Caco-2 (cell line): Measurements from ENCODE around the gene NPLOC4. TPM values are rescaled to one million over a fixed set of nuclear protein-coding genes. Genes with fewer than 3 reads are reported as not detected.
A peak's percentile ranks its signal among the peaks of the same experiment; 100 is the strongest.

Source experiments
- BruUV-seq: library from RNA; stranded (reverse); fragments of 400-500 nt; replicated peaks from 2 replicates; lab custom pipeline; 2021; lab: Mats Ljungman, UMichigan
- CTCF ChIA-PET: fragments of 300-600 bp; sonication (Branson Sonifier 250); formaldehyde crosslinking; loops from one replicate; lab custom pipeline; 2022; ENCODE audit warnings: antibody characterized with exemption; lab: Charles Lee
- POLR2A ChIA-PET: fragments of 300-600 bp; sonication (Branson Sonifier 250); formaldehyde crosslinking; loops from one replicate; lab custom pipeline; 2022; ENCODE audit warnings: antibody characterized with exemption; lab: Charles Lee
- DNase-seq, 2 experiments: peaks; one replicate each; pipeline versions ENCODE4 v3.0.0 to v3.0.0-alpha.2; 2020 to 2022
- H3K27me3 ChIP-seq: replicated peaks from 2 replicates; pipeline ENCODE4 v1.6.0; 2011; ENCODE audit warnings: low read length; ENCODE audit not compliant: control insufficient read depth, insufficient read depth
- H3K36me3 ChIP-seq: 2 replicates; pipeline ENCODE4 v1.5.1; 2011; ENCODE audit warnings: low read length; ENCODE audit not compliant: control insufficient read depth, insufficient read depth
- H3K4me1 ChIP-seq: fragments of 250-450 bp; sonication (Bioruptor Pico); 2 replicates; pipeline ENCODE4 v1.5.1; 2020; ENCODE audit warnings: mild to moderate bottlenecking
- H3K4me3 ChIP-seq: 2 replicates; pipeline ENCODE4 v1.5.1; 2011; ENCODE audit warnings: low read depth, mild to moderate bottlenecking, control low read depth, low read length
- H3K9me3 ChIP-seq: fragments of 250-450 bp; sonication (Bioruptor Pico); 2 replicates; pipeline ENCODE4 v1.5.1; 2020; ENCODE audit warnings: mild to moderate bottlenecking, moderate library complexity
- H3K27ac Mint-ChIP-seq: one replicate; pipeline ENCODE4 v1.8.0; 2022; ENCODE audit warnings: mixed read lengths; ENCODE audit not compliant: unreplicated experiment
- H3K27me3 Mint-ChIP-seq: one replicate; pipeline ENCODE4 v1.8.0; 2022; ENCODE audit warnings: mixed read lengths; ENCODE audit not compliant: insufficient read depth, unreplicated experiment
- H3K36me3 Mint-ChIP-seq: one replicate; pipeline ENCODE4 v1.8.0; 2022; ENCODE audit warnings: mild to moderate bottlenecking, mixed read lengths; ENCODE audit not compliant: insufficient read depth, unreplicated experiment
- H3K4me1 Mint-ChIP-seq: one replicate; pipeline ENCODE4 v1.8.0; 2022; ENCODE audit warnings: low read depth, mixed read lengths; ENCODE audit not compliant: unreplicated experiment
- H3K4me3 Mint-ChIP-seq: one replicate; pipeline ENCODE4 v1.8.0; 2022; ENCODE audit warnings: mild to moderate bottlenecking, moderate library complexity, mixed read lengths; ENCODE audit not compliant: unreplicated experiment
- H3K9me3 Mint-ChIP-seq: one replicate; pipeline ENCODE4 v1.8.0; 2022; ENCODE audit warnings: mixed read lengths; ENCODE audit not compliant: unreplicated experiment
- CTCF ChIP-seq, 2 experiments: fragments of 200-600 bp in 1 of 2; IDR thresholded peaks; 1 replicate in 1 of 2; 2 replicates in 1 of 2; pipeline versions ENCODE4 v1.5.1 to v1.8.0; 2011 to 2022; ENCODE audit warnings: antibody characterized with exemption in 1 of 2, control low read depth in 1 of 2, inconsistent platforms in 1 of 2, low read depth in 1 of 2, low read length in 1 of 2, mild to moderate bottlenecking in 1 of 2, moderate library complexity in 1 of 2; ENCODE audit not compliant: insufficient read depth in 1 of 2, severe bottlenecking in 1 of 2, unreplicated experiment in 1 of 2
- intact Hi-C: fragments of 100-400 bp; cut with micrococcal nuclease; formaldehyde crosslinking; loops from one replicate; pipeline ENCODE4 v1.10.0; 2022; ENCODE audit not compliant: unreplicated experiment
- total RNA-seq: library from RNA; stranded (reverse); gene quantifications from 2 replicates; pipeline ENCODE4 v1.2.3, GENCODE V29; 2022

Gene NPLOC4
- total RNA-seq, 1 experiment from 2014 or later, result 139 TPM

DNA sequence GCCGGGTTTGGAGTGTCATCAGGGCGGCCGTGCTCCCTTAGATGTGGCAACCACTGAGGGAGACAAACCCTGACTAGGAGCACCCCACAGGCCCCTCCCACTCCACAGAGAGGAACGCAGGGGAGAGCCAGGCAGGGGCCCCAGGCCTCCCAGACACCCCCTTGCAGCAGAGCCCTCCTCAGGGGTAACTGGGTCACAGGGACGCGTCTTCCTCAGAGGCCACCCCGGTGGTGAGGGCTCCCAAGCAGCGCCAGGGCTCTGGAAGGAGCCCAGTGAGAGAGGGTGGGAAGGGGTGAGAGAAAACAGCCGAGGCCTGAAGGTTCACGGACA, 97.4 kb downstream of the NPLOC4 start:
- Mint-ChIP-seq H3K27me3 (no peaks in the 10 kb centered on the region), H3K4me1 (no peaks in the 10 kb centered on the region), H3K4me3 (no peak overlapping the region), H3K9me3 (no peaks in the 10 kb centered on the region), H3K27ac (no peak overlapping the region), H3K36me3 (peaks cover 26% of the 10 kb centered on the region)
- BruUV-seq, result no TSS peak
- ChIA-PET CTCF (no interaction called here), POLR2A (no interaction called here)
- Histone ChIP-seq H3K27me3 (no peaks in the 10 kb centered on the region), H3K4me1 (peaks cover 3% of the 10 kb centered on the region; the same call in 1 of the 2 replicates), H3K4me3 (no peak overlapping the region), H3K9me3 (no peaks in the 10 kb centered on the region), H3K36me3 (no peaks in the 10 kb centered on the region; the same call in none of the 2 replicates)
- DNase-seq, result no peak
- intact Hi-C loops, result no loop called here
- no peak for TF ChIP-seq CTCF (IDR thresholded peaks at IDR 0.05; ENCODE audit: insufficient read depth in 1 of 2, low read depth in 1 of 2, low read length in 1 of 2, severe bottlenecking in 1 of 2, unreplicated experiment in 1 of 2)

DNA sequence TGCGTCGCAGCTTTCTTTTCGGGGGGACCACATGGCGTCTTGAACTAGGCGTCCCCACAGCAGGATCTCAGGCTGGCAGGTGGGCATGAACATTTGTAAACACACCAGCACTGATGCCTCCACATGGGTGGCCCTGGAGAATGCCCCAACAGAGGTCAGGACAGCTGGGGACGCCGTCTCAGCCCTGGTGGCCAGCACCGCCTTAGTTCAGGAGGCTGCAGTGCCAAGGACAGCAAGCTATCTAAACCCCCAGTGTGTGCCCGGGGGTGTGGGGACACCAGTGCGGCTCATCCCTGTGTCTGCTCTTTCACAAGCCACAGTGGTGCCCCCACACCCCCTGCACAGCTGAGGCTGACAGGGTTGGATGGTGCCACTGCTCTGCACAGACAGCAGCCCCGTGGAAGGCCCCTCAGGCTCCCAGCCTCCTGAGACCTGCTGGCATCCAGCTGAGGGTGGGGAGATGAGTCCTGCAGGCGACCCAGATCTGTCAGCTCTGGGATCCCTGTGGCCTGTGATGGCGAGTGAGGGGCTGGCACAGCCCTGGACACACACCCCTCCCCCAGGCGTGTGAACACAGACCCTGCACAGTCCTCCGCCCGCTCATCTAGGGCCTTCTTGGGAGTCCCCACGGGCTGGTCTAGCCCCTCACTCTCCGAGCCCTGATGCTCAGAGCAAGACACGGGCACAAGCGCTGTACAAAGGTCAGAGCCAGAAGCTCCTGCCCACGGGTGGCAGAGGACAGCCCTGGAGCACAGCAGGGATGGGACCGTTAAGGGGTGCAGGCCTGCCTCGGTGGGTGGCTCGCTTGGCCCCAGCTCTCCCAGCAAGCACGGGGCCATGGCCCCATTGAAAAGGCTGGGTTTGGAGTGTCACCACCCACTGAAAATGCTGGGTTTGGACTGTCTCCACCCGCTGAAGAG, 98.0 kb downstream of the NPLOC4 start:
- Histone ChIP-seq H3K36me3 (no peaks in the 10 kb centered on the region; the same call in none of the 2 replicates), H3K27me3 (no peaks in the 10 kb centered on the region), H3K4me1 (peaks cover 8% of the 10 kb centered on the region; the same call in 1 of the 2 replicates), H3K4me3 (no peak overlapping the region), H3K9me3 (no peaks in the 10 kb centered on the region)
- CTCF ChIA-PET, result interaction anchor here (1.0 to 1.1 kb wide), 2 partner anchors 14 to 20 kb away, joined by 3 to 5 read pairs; no protein-coding TSS in a partner anchor
- intact Hi-C loops, result no loop called here
- no peak overlapping the region for H3K4me3 Mint-ChIP-seq
- no peaks in the 10 kb centered on the region for H3K4me1 Mint-ChIP-seq
- no peak for DNase-seq
- POLR2A ChIA-PET, result interaction anchor here (0.5 kb wide), 1 partner anchor 30 kb away, joined by 8 read pairs; no protein-coding TSS in a partner anchor
- peaks cover 32% of the 10 kb centered on the region for H3K36me3 Mint-ChIP-seq
- no peak for TF ChIP-seq CTCF (IDR thresholded peaks at IDR 0.05; ENCODE audit: insufficient read depth in 1 of 2, low read depth in 1 of 2, low read length in 1 of 2, severe bottlenecking in 1 of 2, unreplicated experiment in 1 of 2)
- no peaks in the 10 kb centered on the region for H3K27me3 Mint-ChIP-seq
- no TSS peak for BruUV-seq
- H3K27ac Mint-ChIP-seq, result no peak overlapping the region
- no peaks in the 10 kb centered on the region for H3K9me3 Mint-ChIP-seq

DNA sequence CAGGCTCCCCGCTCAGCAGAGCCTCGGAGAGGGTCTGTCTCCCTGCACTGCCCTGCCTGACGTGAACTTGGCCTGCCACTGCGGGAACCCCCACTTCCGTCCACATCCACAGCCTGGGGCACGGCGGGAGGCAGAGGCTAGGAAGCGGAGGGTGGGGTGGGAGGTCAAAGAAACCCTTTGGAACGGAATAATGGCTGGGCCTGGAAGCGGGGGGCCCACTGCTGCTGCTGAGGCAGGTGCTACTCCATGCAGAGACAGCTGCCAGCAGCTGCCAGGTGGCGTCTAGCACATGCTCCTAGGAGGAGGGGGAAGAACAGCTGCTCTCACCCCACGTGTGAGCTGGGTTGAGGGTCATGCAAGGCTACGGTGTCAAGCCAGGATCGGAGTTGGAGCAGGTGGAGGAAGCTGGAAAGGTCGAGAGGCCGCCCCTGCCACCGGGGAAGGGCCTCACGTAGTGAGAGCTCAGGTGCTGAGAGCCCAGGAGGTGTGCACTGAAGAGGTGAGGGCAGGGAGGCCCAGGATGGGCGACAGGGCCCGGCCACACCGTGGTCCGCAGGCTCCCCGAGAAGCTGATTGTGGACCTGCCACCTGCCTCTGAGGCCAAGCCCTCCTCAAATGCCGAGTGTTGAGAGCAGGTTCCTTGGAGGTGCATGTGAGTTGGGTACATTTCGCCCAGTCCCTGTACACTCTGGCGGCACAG, 98.9 kb downstream of the NPLOC4 start:
- TF ChIP-seq CTCF (IDR thresholded peaks at IDR 0.05; ENCODE audit: insufficient read depth in 1 of 2, low read depth in 1 of 2, low read length in 1 of 2, severe bottlenecking in 1 of 2, unreplicated experiment in 1 of 2), result peak in 1 of 2 experiments; percentile 5
- Mint-ChIP-seq H3K4me1 (peaks cover 6% of the 10 kb centered on the region), H3K9me3 (no peaks in the 10 kb centered on the region), H3K4me3 (no peak overlapping the region), H3K27me3 (no peaks in the 10 kb centered on the region), H3K27ac (no peak overlapping the region), H3K36me3 (peaks cover 41% of the 10 kb centered on the region)
- ChIA-PET CTCF (interaction anchor here (0.7 to 1.1 kb wide), 3 partner anchors 15 to 139 kb away, joined by 3 to 5 read pairs (median 4); no protein-coding TSS in a partner anchor), POLR2A (interaction anchor here (0.5 kb wide), 1 partner anchor 30 kb away, joined by 8 read pairs; no protein-coding TSS in a partner anchor)
- no peaks in the 10 kb centered on the region for H3K9me3 ChIP-seq
- H3K27me3 ChIP-seq, result no peaks in the 10 kb centered on the region
- intact Hi-C loops, result no loop called here
- BruUV-seq, result no TSS peak
- no peaks in the 10 kb centered on the region; the same call in none of the 2 replicates for H3K36me3 ChIP-seq
- DNase-seq, result no peak
- H3K4me3 ChIP-seq, result no peak overlapping the region
- H3K4me1 ChIP-seq, result peaks cover 16% of the 10 kb centered on the region; the same call in 1 of the 2 replicates
